Epithelial cell of proximal tubule (primary cell): ENCODE measurements around the gene TMEM63C. TPM values are rescaled to one million over a fixed set of nuclear protein-coding genes. Genes with fewer than 3 reads are reported as not detected.

Experiments
- DNase-seq: peaks from one replicate; pipeline ENCODE4 v3.0.0-alpha.2; 2011; ENCODE audit warnings: low read depth
- H3K4me3 ChIP-seq: 2 replicates; pipeline ENCODE4 v1.5.1; 2011; ENCODE audit warnings: low read depth, mild to moderate bottlenecking, low read length
- total RNA-seq: library from RNA; depleted of rRNA; stranded (reverse); fragments of >200 nt; gene quantifications from 2 replicates; pipeline ENCODE4 v1.2.3, GENCODE V29; 2015
- TF ChIP-seq, protein P1 (sequence below): conservative IDR thresholded peaks from 2 replicates; pipeline ENCODE4 v1.5.1; 2012; ENCODE audit warnings: low read depth, mild to moderate bottlenecking, low read length

Gene TMEM63C
- total RNA-seq, 1 donor from 2014 or later: 0.35 TPM

DNA sequence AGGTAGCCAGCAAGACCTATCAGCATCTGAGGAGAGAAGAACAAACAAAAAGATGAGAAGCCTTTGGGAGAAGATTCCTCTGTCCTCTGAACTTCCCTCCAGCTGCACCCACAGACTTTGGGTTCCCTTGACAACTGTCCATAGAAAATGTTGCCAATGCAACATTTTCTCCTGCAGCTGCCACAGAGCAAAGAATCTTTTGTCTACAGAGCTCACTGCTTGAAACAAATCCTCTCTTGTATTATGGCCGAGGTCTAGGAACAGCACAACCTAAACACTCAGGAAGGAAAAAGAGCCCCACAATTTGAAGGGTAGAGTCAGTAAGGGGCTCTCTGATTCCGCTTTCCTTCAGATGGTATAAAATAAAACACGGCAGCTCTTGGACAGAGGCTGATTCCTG is 124.8 kb downstream of the TMEM63C start:
- DNase-seq: no peak
- TF ChIP-seq, protein P1, sequence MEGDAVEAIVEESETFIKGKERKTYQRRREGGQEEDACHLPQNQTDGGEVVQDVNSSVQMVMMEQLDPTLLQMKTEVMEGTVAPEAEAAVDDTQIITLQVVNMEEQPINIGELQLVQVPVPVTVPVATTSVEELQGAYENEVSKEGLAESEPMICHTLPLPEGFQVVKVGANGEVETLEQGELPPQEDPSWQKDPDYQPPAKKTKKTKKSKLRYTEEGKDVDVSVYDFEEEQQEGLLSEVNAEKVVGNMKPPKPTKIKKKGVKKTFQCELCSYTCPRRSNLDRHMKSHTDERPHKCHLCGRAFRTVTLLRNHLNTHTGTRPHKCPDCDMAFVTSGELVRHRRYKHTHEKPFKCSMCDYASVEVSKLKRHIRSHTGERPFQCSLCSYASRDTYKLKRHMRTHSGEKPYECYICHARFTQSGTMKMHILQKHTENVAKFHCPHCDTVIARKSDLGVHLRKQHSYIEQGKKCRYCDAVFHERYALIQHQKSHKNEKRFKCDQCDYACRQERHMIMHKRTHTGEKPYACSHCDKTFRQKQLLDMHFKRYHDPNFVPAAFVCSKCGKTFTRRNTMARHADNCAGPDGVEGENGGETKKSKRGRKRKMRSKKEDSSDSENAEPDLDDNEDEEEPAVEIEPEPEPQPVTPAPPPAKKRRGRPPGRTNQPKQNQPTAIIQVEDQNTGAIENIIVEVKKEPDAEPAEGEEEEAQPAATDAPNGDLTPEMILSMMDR: no peak
- no peak overlapping the region for H3K4me3 ChIP-seq

- no peak for DNase-seq
- TF ChIP-seq, protein P1: no peak
- no peak overlapping the region for H3K4me3 ChIP-seq
These were observed 125.4 kb downstream of the TMEM63C start for GRCh38 chr14:77306851-77307496.

Other genes starting within 250 kb of the TMEM63C start
- gene IRF2BPL, start 153.1 kb upstream of the TMEM63C start, total RNA-seq: 61.9 and 65.6 TPM in 2 replicates
- gene CIPC, start 83.5 kb upstream of the TMEM63C start, total RNA-seq: 10.2 and 15.4 TPM in 2 replicates
- gene ZDHHC22, start 40.0 kb upstream of the TMEM63C start, total RNA-seq: 0.07 TPM in 1 of 2 replicates, not detected in the other
- 0.12 and 0.14 TPM in 2 replicates for gene NGB, start 89.4 kb downstream of the TMEM63C start, total RNA-seq
- gene POMT2, start 139.1 kb downstream of the TMEM63C start, total RNA-seq: 15.5 and 17.8 TPM in 2 replicates
- 23.8 and 36.1 TPM in 2 replicates for gene GSTZ1, start 139.2 kb downstream of the TMEM63C start, total RNA-seq
- 9.9 and 10.1 TPM in 2 replicates for gene TMED8, start 195.3 kb downstream of the TMEM63C start, total RNA-seq
- 0.40 and 0.58 TPM in 2 replicates for gene SAMD15, start 195.6 kb downstream of the TMEM63C start, total RNA-seq
- gene NOXRED1, start 241.7 kb downstream of the TMEM63C start, total RNA-seq: not detected in 2 replicates